Measurements from ENCODE around the gene LARGE1. TPM values are rescaled to one million over a fixed set of nuclear protein-coding genes. Genes with fewer than 3 reads are reported as not detected.

LARGE1 gene
- total and polyA plus RNA-seq, 10 donors = 1.9 to 35.8 (median 22.8) TPM

GRCh38 chr22:33529424-33530113 lies 390.7 kb downstream of the LARGE1 start:
- intact Hi-C loops (cut with DNase I; ENCODE audit: low total_unique reads) = loop anchor here (10.0 kb wide), 1 partner anchor 575 kb away; no protein-coding TSS in a partner anchor
- peaks cover 0 to 4% (median 0%) of the 10 kb centered on the region in 6 donors for H3K4me1 ChIP-seq
- H3K9me3 ChIP-seq = no peaks in the 10 kb centered on the region
- WGBS, 5 donors = 73 to 90% (median 86%) methylated on average over 9 of the region's 9 CpGs
- no peak for DNase-seq
- no peak overlapping the region for H3K4me3 ChIP-seq
- H3K27me3 ChIP-seq (replicated peaks in 1 of 7) = no peaks in the 10 kb centered on the region
- no peak overlapping the region for H3K27ac ChIP-seq
- H3K36me3 ChIP-seq = no peaks in the 10 kb centered on the region
- TF ChIP-seq POLR2AphosphoS5 (IDR thresholded peaks at IDR 0.05) (no peak), POLR2A (IDR thresholded peaks at IDR 0.05) (no peak), CTCF (IDR thresholded peaks at IDR 0.05 in 8 of 11, conservative IDR thresholded peaks at IDR 0.05 in 3 of 11) (no peak)

GRCh38 chr22:33528183-33528582 lies 392.1 kb downstream of the LARGE1 start:
- 51 to 89% (median 72%) methylated on average over 3 of the region's 3 CpGs for WGBS, 5 donors
- intact Hi-C loops (cut with DNase I; ENCODE audit: low total_unique reads) = loop anchor here (10.0 kb wide), 1 partner anchor 577 kb away; no protein-coding TSS in a partner anchor

GRCh38 chr22:33526434-33527107 lies 393.7 kb downstream of the LARGE1 start:
- no peaks in the 10 kb centered on the region for H3K27me3 ChIP-seq (replicated peaks in 1 of 7)
- H3K9me3 ChIP-seq = peaks cover 0 to 3% (median 0%) of the 10 kb centered on the region in 8 donors
- no peak for TF ChIP-seq POLR2AphosphoS5 (IDR thresholded peaks at IDR 0.05)
- no peak for TF ChIP-seq POLR2A (IDR thresholded peaks at IDR 0.05)
- no peak for TF ChIP-seq CTCF (IDR thresholded peaks at IDR 0.05 in 8 of 11, conservative IDR thresholded peaks at IDR 0.05 in 3 of 11)
- no peaks in the 10 kb centered on the region for H3K36me3 ChIP-seq
- peaks cover 0 to 34% (median 7%) of the 10 kb centered on the region in 6 donors for H3K4me1 ChIP-seq
- intact Hi-C loops (cut with DNase I; ENCODE audit: low total_unique reads) = loop anchor here (10.0 kb wide), 1 partner anchor 578 kb away; no protein-coding TSS in a partner anchor
- 91 to 98% (median 94%) methylated on average over 12 of the region's 12 CpGs for WGBS, 5 donors
- no peak overlapping the region for H3K4me3 ChIP-seq
- no peak for DNase-seq
- H3K27ac ChIP-seq = no peak overlapping the region

More at GRCh38 chr22:33528183-33528582, 392.1 kb downstream of the LARGE1 start:
- Histone ChIP-seq H3K4me1 (peaks cover 0 to 18% (median 3%) of the 10 kb centered on the region in 6 donors), H3K36me3 (no peaks in the 10 kb centered on the region), H3K4me3 (no peak overlapping the region), H3K9me3 (no peaks in the 10 kb centered on the region), H3K27me3 (replicated peaks in 1 of 7) (no peaks in the 10 kb centered on the region), H3K27ac (no peak overlapping the region)
- no peak for DNase-seq
- TF ChIP-seq POLR2AphosphoS5 (IDR thresholded peaks at IDR 0.05) (no peak), CTCF (IDR thresholded peaks at IDR 0.05 in 8 of 11, conservative IDR thresholded peaks at IDR 0.05 in 3 of 11) (no peak), POLR2A (IDR thresholded peaks at IDR 0.05) (no peak)
